Body of pancreas (tissue), 4 donors: ENCODE measurements around the gene NKD2.

Experiments used
- CTCF ChIP-seq, 7 experiments: fragments of 450-650 bp in 4 of 7; fragments of 200-600 bp in 3 of 7; sonication (generic) in 3 of 7; IDR thresholded peaks; one replicate each; pipeline ENCODE4 v1.5.1; 2016 to 2019; ENCODE audit warnings: antibody characterized with exemption in 7 of 7
- POLR2A ChIP-seq, 3 donors: fragments of 450-650 bp; IDR thresholded peaks; one replicate each; pipeline ENCODE4 v1.6.1; 2016; ENCODE audit warnings: antibody characterized with exemption in 3 of 3, mild to moderate bottlenecking in 2 of 3

- TF ChIP-seq CTCF (IDR thresholded peaks at IDR 0.05) (no peak), POLR2A (IDR thresholded peaks at IDR 0.05) (no peak)
Measured at GRCh38 chr5:998246-999031, 10.2 kb upstream of the NKD2 start.
